SU-DHL-6 (cell line): ENCODE results near the gene BTG1.

Source experiments
- H2AFZ ChIP-seq: fragments of 200-600 bp; sonication (generic); 2 replicates; pipeline ENCODE4 v1.6.1; 2014; ENCODE audit warnings: low read depth, mild to moderate bottlenecking, moderate library complexity, mixed read lengths, antibody characterized with exemption, low read length; ENCODE audit not compliant: severe bottlenecking
- H3F3A ChIP-seq: fragments of 200-600 bp; shearing (Covaris generic); 2 replicates; pipeline ENCODE4 v1.6.0; 2016; ENCODE audit warnings: antibody characterized with exemption, mild to moderate bottlenecking; ENCODE audit not compliant: insufficient read depth
- H3K27ac ChIP-seq: fragments of 200-600 bp; sonication (generic); 2 replicates; pipeline ENCODE4 v1.5.1; 2016; ENCODE audit warnings: low read depth, mild to moderate bottlenecking, low read length, moderate library complexity, mixed read lengths
- H3K27me3 ChIP-seq: fragments of 200-600 bp; sonication (generic), shearing (Covaris generic); 2 replicates; pipeline ENCODE4 v1.6.0; 2014; ENCODE audit warnings: mild to moderate bottlenecking, low read length
- H3K36me3 ChIP-seq: fragments of 200-600 bp; sonication (generic); 2 replicates; pipeline ENCODE4 v1.6.1; 2014; ENCODE audit warnings: mild to moderate bottlenecking, low read length, mixed read lengths
- H3K4me2 ChIP-seq: fragments of 300-600, 200-600 bp; shearing (Covaris generic), sonication (generic); 2 replicates; pipeline ENCODE4 v1.6.0; 2014; ENCODE audit warnings: low read length, low read depth, mild to moderate bottlenecking; ENCODE audit not compliant: poor library complexity, severe bottlenecking
- H3K4me3 ChIP-seq: fragments of 200-600 bp; sonication (generic); 2 replicates; pipeline ENCODE4 v1.5.1; 2014; ENCODE audit warnings: antibody characterized with exemption, low read length, mild to moderate bottlenecking, mixed read lengths; ENCODE audit not compliant: insufficient read depth, poor library complexity, severe bottlenecking
- H3K79me2 ChIP-seq: fragments of 200-600 bp; sonication (generic); 2 replicates; pipeline ENCODE4 v1.6.1; 2014; ENCODE audit warnings: mild to moderate bottlenecking, low read length, moderate library complexity; ENCODE audit not compliant: insufficient read depth
- H3K9ac ChIP-seq: fragments of 200-600 bp; sonication (generic); 2 replicates; pipeline ENCODE4 v1.7.0; 2014; ENCODE audit warnings: mild to moderate bottlenecking, low read length
- H3K9me2 ChIP-seq: fragments of 200-600 bp; sonication (generic); replicated peaks from 2 replicates; pipeline ENCODE4 v1.6.1; 2014; ENCODE audit warnings: low read length; ENCODE audit not compliant: insufficient read depth
- H3K9me3 ChIP-seq: fragments of 200-600 bp; sonication (generic); 2 replicates; pipeline ENCODE4 v1.6.1; 2014; ENCODE audit warnings: low read length, mixed read lengths; ENCODE audit not compliant: insufficient read depth
- H4K20me1 ChIP-seq: fragments of 200-600 bp; sonication (generic); 2 replicates; pipeline ENCODE4 v1.6.1; 2014; ENCODE audit warnings: low read depth, mild to moderate bottlenecking, antibody characterized with exemption, low read length, moderate library complexity, mixed read lengths
- EZH2phosphoT487 ChIP-seq: fragments of 200-600 bp; sonication (generic), shearing (Covaris generic); conservative IDR thresholded peaks from 2 replicates; pipeline ENCODE4 v1.6.1; 2018; ENCODE audit warnings: mild to moderate bottlenecking, antibody characterized with exemption, low read length, moderate library complexity, mixed read lengths
- TF ChIP-seq, protein P1 (sequence below): fragments of 200-600 bp; sonication (generic); IDR thresholded peaks from one replicate; pipeline ENCODE4 v1.5.1; 2017; ENCODE audit warnings: antibody characterized with exemption, mild to moderate bottlenecking, low read length, moderate library complexity; ENCODE audit not compliant: insufficient read depth, poor library complexity, severe bottlenecking

Gene BTG1

DNA sequence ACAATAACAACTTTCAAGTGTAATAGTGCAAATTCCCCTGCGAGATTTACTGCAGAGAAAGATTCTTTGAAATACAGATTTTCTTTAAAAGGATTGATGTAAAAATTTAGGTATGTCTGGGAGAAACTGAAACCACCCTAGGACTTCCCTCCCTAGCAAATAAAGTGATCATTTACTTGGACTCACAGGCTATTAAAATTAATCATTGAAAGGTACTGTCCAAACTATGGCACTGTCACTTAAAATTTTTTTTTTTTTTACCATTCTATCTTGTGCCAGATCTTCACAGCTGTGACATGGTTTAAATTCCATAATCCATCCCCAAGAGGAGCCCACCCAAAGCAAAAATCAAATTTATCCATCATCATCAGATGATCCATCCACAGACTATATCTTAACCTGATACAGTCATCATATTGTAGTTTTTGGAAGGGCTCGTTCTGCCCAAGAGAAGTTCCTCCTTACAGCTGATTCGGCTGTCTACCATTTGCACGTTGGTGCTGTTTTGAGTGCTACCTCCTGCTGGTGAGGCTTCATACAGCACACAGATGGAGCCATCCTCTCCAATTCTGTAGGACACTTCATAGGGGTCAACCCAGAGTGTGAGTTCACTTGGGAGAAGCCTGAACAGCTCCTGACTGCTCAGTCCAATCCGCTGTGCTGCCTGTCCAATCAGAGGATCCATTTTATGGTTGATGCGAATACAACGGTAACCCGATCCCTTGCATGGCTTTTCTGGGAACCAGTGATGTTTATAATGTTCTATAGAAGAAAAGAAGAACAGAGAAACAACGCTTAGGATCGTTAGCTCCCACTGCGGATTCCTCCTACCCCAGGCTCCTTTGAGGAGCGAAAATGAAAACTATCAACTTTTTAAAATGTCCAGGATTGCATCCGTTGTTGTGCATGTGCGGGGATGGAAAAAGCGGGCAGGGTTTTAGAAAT lies 1.7 kb downstream of the BTG1 start:
- Histone ChIP-seq H3K27ac (peak overlapping the region; percentile 72), H3K9ac (peak overlapping the region; percentile 76), H3K9me2 (no peaks in the 10 kb centered on the region), H3F3A (peaks cover 31% of the 10 kb centered on the region), H3K4me3 (peak overlapping the region; percentile 87), H3K79me2 (peaks cover 70% of the 10 kb centered on the region), H2AFZ (no peak overlapping the region), H3K4me2 (peak overlapping the region; percentile 95), H3K36me3 (peaks cover 35% of the 10 kb centered on the region), H3K9me3 (no peaks in the 10 kb centered on the region), H4K20me1 (peaks cover 46% of the 10 kb centered on the region), H3K27me3 (no peaks in the 10 kb centered on the region)
- TF ChIP-seq, protein P1, sequence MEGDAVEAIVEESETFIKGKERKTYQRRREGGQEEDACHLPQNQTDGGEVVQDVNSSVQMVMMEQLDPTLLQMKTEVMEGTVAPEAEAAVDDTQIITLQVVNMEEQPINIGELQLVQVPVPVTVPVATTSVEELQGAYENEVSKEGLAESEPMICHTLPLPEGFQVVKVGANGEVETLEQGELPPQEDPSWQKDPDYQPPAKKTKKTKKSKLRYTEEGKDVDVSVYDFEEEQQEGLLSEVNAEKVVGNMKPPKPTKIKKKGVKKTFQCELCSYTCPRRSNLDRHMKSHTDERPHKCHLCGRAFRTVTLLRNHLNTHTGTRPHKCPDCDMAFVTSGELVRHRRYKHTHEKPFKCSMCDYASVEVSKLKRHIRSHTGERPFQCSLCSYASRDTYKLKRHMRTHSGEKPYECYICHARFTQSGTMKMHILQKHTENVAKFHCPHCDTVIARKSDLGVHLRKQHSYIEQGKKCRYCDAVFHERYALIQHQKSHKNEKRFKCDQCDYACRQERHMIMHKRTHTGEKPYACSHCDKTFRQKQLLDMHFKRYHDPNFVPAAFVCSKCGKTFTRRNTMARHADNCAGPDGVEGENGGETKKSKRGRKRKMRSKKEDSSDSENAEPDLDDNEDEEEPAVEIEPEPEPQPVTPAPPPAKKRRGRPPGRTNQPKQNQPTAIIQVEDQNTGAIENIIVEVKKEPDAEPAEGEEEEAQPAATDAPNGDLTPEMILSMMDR: peak; percentile 86
- TF ChIP-seq EZH2phosphoT487: no peak

DNA sequence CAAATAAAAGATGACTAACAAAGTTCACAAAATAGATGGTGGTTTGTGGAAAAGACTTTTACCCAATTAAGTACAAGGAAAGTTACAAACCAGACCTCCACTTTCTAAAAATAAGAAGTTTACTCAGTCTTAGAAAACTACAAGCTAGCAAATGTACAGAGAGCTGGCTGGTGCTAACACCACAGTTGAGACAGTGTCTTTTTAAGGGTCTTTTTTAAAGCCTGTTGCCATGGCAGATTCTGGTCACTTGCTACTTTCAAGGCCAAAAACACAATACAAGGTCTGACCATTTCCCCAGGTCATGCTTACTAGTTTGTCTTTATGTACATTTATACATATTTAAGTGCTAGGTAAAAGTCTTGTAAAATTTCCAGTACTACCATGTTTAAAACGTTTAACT lies 2.4 kb downstream of the BTG1 start:
- peak overlapping the region; percentile 87 for H3K4me3 ChIP-seq
- no peaks in the 10 kb centered on the region for H3K9me3 ChIP-seq
- H4K20me1 ChIP-seq: peaks cover 53% of the 10 kb centered on the region
- TF ChIP-seq EZH2phosphoT487: no peak
- TF ChIP-seq, protein P1: no peak
- no peaks in the 10 kb centered on the region for H3K9me2 ChIP-seq
- H3K9ac ChIP-seq: peak overlapping the region; percentile 76
- peaks cover 38% of the 10 kb centered on the region for H3K36me3 ChIP-seq
- peaks cover 31% of the 10 kb centered on the region for H3F3A ChIP-seq
- H3K79me2 ChIP-seq: peaks cover 77% of the 10 kb centered on the region
- H3K4me2 ChIP-seq: peak overlapping the region; percentile 95
- H2AFZ ChIP-seq: no peak overlapping the region
- H3K27me3 ChIP-seq: no peaks in the 10 kb centered on the region
- peak overlapping the region; percentile 60; the same call in 1 of the 2 replicates for H3K27ac ChIP-seq

DNA sequence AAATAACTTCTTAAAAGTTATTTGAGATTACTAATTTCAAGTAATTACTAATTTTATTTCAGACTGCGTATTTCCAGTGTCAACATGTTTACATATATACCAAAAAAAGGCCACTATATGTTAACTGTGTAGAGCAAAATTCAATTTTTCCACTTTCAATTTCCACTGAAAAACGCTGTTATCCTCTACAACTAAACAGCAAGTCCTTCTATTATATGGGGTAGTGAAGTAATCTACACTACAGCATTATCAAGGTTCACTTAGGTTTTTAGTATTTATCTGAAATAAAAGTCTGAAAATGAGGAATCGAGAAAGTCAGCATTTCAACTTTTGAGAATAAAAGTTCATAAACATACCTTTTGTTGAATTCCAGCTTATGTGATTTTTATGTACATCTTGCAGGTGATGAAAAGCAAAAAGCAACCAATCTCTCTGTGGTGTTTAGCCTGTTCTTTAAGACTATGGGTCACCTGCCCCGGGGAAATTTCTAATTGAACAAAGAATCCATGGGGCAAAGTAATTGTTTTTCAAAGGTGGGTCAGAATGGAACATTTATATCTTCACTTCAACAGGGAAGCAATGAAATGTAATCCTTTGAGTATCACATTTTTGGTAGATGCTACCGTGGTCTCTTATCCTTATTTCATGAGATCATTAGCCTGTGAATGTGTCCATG lies 3.3 kb downstream of the BTG1 start:
- H4K20me1 ChIP-seq: peaks cover 56% of the 10 kb centered on the region
- peak overlapping the region; percentile 95 for H3K4me2 ChIP-seq
- H3K27me3 ChIP-seq: no peaks in the 10 kb centered on the region
- peak overlapping the region; percentile 87 for H3K4me3 ChIP-seq
- H3K36me3 ChIP-seq: peaks cover 38% of the 10 kb centered on the region
- peaks cover 86% of the 10 kb centered on the region for H3K79me2 ChIP-seq
- H3K9me2 ChIP-seq: no peaks in the 10 kb centered on the region
- peak overlapping the region; percentile 76 for H3K9ac ChIP-seq
- peak overlapping the region; percentile 60 for H3K27ac ChIP-seq
- H3K9me3 ChIP-seq: no peaks in the 10 kb centered on the region
- no peak overlapping the region for H2AFZ ChIP-seq
- peaks cover 31% of the 10 kb centered on the region for H3F3A ChIP-seq
- no peak for TF ChIP-seq EZH2phosphoT487
- TF ChIP-seq, protein P1: no peak
